Ureter (tissue), 1 donor: ENCODE data around the gene NAB2. TPM values are rescaled to one million over a fixed set of nuclear protein-coding genes. Genes with fewer than 3 reads are reported as not detected.
"Not testable (repeated sequence)": the region's sequence is repeated elsewhere in the genome, so short reads cannot be mapped to it uniquely, and the experiment has no call there.

Experiments
- DNase-seq: peaks from one replicate; pipeline ENCODE4 v3.0.0-alpha.2; 2020; ENCODE audit warnings: low spot score
- total RNA-seq: library from RNA; stranded (reverse); gene quantifications from one replicate; pipeline ENCODE4 v1.2.4, GENCODE V29; 2023
- donor health status: DM: yes; HTN: yes; CAD: no.

NAB2 gene
- total RNA-seq, result 16.2 TPM

DNA sequence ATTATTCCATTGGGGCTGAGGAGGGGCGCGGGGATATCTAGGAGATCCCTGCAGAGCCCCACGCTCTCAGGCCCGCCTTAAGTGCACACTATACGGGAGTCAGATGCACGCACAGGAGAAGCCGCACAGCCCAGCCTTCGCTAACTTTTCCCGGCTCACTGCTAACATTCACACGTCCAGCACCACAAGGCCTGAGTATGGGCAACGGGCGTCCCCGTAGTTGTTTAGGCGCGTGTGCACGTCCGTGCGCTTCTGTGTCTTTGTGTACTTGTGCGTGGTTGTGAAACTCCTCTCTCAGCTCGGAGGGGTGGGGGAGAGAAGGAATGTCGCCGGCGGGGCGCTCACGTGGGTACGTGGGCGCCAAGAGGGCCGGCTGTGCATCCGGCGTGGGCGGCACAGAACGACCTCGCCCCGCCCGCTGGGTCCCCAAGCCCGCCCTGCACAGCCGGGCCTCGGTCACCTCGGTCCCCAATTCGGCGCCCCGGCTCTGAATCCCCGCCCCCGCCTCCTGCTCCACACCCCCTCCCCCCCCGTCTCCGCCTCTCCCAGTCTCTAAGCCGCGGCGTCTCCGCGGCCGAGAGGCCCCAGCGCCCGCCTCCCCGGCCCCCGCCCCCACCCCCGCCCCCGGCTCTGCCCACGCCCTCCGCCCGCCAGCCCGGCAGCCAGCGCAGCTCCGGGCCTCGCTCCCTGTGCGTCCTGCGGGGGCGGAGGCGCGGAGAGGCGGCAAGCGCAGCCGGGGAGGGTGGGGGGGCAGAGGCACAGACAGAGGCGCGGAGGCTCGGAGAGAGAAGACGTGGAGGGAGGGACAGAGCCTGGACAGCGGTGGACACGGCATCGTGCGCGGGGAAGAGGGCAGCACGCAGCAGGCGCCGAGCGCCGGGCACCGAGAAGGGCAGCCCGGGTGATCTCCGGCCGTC, at the start of gene NAB2:
TSS of gene NAB2 (plus strand) at position 761 of the 917 bp plus-strand sequence. CDS start 158 bp downstream, outside the sequence.
- peak; percentile 97 for DNase-seq

DNA sequence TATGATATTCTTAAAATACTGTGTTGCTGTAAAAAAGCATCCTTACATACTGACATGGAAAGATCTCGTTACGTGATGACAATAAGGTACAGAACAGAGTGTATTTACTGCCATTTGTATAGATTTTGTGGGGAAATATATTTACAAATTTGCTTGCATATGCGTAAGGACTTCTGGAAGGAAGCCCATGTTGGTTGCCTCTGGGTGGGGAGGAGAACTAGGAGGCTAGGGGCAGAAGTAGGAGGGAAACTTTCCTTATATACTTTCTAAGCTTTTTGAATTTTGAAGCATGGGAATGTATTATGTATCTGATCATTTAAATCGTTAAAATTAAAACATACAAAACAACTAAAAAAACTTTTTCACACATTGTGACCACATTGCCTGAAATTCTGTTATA, 48.7 kb upstream of the NAB2 start:
- DNase-seq, result no peak

DNA sequence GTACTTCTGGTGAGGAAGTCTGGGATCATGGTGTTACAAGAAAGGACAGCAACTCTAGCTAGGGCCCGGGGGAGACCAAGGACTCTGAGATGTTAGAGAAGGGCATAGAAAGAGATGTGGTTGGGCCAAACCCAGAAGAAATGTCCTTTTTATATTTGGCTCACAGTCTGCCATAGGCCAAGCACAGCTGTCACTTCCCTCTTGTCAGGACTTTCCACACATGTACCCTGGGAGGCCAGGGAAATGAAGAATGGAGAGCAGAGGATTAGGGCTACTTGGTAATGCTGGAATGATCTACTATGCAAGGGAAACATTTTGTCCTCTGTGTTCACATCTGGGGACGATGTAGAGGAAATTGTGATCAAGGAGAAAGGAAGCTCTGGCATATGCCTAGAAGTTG, 48.2 kb upstream of the NAB2 start:
- DNase-seq, result no peak

GRCh38 chr12:57042695-57043094, 46.2 kb upstream of the NAB2 start:
- DNase-seq, result no peak

DNA sequence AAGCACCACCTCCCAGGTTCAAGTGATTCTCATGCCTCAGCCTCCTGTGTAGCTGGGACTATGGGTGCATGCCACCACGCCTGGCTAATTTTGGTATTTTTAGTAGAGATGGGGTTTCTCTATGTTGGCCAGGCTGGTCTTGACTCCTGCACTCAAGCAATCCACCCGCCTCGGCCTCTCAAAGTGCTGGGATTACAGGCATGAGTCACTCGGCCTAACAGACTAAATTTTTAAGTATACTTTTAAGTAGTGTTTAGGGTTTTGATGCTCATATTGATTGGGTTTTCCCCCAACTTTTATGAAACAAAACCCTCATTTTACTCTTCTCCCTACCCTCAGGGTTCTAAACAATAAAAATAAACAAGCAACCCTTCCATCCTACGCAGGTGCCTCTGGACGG, 44.4 kb upstream of the NAB2 start:
- DNase-seq, result no peak

- DNase-seq, result no peak
Measured at GRCh38 chr12:57044889-57045288, 44.0 kb upstream of the NAB2 start.

- DNase-seq, result no peak
Measured at GRCh38 chr12:57046086-57046791, 42.7 kb upstream of the NAB2 start.

DNA sequence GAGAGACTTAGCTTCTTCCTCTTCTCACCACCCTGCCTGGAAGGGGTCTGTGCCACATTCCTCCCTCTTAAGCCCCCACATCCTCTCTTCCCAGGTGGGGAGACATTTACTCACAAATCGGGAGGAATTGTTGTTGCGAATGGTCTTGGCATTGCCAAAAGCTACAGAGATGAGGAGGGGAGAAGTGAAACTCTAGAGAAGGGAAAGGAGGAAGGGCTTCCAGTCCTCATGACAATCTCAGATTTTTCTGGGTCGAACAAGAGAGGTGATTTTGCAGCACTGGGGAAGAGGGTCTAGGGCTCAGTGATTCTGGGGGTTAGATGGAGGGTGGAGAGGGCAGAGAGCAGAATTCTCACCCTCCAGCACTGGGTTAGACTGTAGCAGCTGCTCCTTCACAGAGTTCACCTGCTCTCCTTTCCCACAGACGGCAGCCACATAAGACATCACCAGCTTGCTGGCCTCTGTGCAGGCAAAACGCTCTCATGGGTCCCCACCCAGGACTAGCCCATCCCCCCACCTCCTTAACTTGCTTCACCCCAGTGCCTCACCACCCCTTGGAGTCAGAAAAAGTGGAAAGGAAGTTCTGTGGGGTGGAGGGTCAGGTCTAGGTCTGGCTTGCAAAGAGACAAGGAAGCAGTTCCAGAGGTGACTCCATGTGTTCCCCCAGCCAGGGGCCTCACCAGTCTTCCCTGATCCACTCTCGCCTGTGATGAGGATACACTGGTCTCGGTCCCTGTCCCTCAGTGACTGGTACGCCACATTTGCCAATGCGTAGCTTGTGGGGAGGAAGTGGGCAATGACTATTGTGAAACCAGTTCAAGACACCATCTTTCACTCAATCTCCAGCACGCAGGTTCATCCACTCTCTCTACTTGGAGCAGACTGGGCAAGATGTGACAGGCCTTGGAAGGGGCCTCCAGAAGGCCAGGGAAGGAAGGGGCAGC, 41.7 kb upstream of the NAB2 start:
- no peak for DNase-seq

DNA sequence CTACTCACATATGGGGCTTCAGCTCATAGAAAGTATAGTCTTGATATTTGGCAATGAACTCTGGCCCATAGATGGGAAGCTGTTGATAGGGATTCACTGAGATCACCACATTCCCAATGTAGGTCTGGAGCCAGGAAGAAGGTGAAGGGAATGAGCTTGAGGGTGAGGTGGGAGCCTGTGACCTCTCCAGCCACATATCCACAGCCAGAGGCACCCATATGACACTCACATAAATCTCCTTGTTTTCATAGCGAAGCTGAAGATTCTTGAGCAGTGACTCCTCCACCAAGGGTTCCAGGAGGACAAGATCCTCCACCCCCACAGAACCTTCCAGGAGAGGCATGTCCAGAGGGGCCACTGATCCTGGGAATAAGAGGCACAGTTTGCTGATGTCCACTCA, 40.9 kb upstream of the NAB2 start:
- DNase-seq, result no peak

GRCh38 chr12:57048423-57049118, 40.3 kb upstream of the NAB2 start:
- no peak for DNase-seq

DNA sequence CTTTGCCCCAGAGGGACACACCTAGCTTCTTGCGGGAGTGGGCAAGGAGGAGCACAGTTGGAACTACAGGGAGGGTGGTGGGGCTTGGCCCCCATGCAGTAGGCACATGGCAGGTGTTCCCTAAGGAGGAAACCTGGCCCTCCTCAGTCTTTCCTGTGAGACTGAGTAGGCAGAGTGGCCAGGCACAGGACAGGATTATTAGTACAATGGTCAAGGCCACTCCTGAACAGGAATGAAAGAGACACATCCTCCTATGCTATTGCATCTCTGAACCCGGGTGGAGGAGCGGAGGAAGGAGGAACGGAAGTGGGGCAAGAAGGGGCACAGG, 39.8 kb upstream of the NAB2 start:
- DNase-seq, result no peak

DNA sequence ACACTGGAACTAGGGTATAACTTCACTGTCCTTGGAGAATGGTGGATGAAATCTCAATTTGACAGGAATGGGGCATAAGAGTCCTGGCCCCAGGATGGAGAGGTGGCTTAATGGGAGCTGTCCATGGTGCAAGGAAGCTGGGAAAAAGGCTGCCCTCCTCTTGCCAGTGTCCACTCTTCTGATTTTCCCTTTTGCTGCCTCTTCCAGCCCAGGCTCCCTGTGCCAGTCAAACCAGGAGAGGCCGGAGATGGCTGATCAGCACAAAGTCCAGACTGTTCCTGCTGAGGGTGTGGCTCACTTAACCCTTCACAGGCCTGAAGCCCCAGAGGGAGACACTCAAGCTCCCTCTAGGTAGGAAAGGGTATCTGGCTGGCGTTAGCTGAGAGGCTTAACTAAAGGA, 39.0 kb upstream of the NAB2 start, which contains the start of gene MYO1A:
TSS of gene MYO1A (minus strand) at position 240 of the 400 bp plus-strand sequence. CDS start 1,806 bp downstream, outside the sequence.
- DNase-seq, result no peak

DNA sequence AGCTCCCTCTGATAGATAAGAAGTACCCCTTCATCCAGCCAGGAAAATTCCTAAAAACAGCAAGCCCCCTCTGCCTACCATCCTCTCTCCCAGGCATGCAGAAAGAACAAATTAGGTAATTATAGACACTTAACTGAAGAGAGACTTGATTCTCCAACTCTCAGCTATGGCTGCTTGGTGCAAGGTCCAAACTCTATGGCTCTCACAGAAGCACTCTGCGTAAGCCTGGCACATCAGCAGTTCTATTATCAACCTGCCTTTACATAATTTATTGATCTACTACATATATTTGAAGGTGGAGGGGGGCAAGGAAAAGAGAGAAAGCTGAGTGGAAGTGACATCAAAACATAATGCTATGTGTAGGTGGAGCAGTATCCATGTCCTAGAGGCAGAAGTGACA, 37.9 kb upstream of the NAB2 start:
- DNase-seq, result no peak

DNA sequence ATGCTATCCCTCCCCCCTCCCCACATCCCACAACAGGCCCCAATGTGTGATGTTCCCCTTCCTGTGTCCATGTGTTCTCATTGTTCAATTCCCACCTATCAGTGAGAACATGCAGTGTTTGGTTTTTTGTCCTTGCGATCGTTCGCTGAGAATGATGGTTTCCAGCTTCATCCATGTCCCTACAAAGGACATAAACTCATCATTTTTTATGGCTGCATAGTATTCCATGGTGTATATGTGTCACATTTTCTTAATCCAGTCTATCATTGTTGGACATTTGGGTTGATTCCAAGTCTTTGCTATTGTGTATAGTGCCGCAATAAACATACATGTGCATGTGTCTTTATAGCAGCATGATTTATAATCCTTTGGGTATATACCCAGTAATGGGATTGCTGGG, 35.8 kb upstream of the NAB2 start:
- DNase-seq, result not testable (repeated sequence)

DNA sequence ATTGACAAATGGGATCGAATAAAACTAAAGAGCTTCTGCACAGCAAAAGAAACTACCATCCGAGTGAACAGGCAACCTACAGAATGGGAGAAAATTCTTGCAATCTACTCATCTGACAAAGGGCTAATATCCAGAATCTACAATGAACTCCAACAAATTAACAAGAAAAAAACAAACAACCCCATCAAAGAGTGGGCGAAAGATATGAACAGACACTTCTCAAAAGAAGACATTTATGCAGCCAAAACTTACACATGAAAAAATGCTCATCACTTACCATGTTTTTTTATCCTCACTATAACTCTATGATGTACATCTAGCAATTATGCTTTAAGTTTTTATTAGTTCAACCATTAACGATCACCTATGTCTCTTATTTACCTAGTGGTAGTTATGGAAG, 35.0 kb upstream of the NAB2 start:
- DNase-seq, result not testable (repeated sequence)

GRCh38 chr12:57055824-57056223, 33.1 kb upstream of the NAB2 start:
- DNase-seq, result no peak

GRCh38 chr12:57057067-57057751, 31.7 kb upstream of the NAB2 start:
- DNase-seq, result no peak

DNA sequence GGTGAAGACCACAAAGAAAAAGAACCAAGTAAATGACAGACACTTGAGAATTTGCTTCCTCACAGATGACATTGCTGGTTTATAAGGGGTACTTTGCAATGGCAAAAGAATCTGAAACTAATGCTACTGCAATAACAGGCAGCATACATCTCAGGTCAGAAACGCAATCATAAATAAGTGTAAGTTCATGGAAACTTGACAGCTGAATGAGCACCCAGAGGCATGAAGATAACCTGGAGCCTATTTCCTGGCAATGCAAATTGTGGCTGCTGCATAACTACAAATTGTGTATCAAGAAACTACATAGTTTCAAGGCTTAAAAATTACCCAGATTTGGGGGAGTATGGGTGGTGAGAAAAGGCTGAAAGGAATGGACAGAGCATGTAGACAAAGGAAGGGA, 30.5 kb upstream of the NAB2 start:
- no peak for DNase-seq

- no peak for DNase-seq
Measured at GRCh38 chr12:57063991-57064685, 24.8 kb upstream of the NAB2 start.

GRCh38 chr12:57066245-57066644, 22.7 kb upstream of the NAB2 start:
- no peak for DNase-seq
